ENCODE results near the gene MIEF1.
"Not testable (repeated sequence)": the region's sequence is repeated elsewhere in the genome, so short reads cannot be mapped to it uniquely, and the experiment has no call there.

MIEF1 gene

DNA sequence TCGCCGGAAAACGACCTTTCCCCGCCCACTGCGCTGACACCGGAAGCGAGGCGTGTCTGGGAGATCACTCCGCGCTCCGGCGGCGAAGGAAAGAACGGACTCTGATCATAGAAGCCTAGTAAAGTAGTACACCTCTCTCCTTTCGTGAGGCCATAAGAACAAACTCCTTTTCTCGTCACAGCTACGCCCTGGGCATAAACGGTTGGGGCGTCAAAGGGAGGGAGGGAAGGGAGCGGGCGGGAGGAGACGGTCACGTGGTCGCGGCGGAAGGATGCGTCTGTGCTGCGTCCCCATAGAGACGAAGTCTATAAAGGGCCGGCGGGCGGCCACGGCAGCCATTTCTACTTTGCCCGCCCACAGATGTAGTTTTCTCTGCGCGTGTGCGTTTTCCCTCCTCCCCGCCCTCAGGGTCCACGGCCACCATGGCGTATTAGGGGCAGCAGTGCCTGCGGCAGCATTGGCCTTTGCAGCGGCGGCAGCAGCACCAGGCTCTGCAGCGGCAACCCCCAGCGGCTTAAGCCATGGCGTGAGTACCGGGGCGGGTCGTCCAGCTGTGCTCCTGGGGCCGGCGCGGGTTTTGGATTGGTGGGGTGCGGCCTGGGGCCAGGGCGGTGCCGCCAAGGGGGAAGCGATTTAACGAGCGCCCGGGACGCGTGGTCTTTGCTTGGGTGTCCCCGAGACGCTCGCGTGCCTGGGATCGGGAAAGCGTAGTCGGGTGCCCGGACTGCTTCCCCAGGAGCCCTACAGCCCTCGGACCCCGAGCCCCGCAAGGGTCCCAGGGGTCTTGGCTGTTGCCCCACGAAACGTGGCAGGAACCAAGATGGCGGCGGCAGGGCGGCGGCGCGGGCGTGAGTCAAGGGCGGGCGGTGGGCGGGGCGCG is 18.4 kb downstream of the MIEF1 start, which contains the start of gene ATF4:
Gene ATF4, plus strand, starts transcription at position 337 of the 880 bp plus-strand sequence. CDS start 884 bp downstream, outside the sequence.
- peak; percentile 100 for DNase-seq (ENCODE audit: low read depth)
- TF ChIP-seq, protein P1, sequence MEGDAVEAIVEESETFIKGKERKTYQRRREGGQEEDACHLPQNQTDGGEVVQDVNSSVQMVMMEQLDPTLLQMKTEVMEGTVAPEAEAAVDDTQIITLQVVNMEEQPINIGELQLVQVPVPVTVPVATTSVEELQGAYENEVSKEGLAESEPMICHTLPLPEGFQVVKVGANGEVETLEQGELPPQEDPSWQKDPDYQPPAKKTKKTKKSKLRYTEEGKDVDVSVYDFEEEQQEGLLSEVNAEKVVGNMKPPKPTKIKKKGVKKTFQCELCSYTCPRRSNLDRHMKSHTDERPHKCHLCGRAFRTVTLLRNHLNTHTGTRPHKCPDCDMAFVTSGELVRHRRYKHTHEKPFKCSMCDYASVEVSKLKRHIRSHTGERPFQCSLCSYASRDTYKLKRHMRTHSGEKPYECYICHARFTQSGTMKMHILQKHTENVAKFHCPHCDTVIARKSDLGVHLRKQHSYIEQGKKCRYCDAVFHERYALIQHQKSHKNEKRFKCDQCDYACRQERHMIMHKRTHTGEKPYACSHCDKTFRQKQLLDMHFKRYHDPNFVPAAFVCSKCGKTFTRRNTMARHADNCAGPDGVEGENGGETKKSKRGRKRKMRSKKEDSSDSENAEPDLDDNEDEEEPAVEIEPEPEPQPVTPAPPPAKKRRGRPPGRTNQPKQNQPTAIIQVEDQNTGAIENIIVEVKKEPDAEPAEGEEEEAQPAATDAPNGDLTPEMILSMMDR (conservative IDR thresholded peaks at IDR 0.05; ENCODE audit: low read length) = no peak
- peak within 1 kb of the TSS; percentile 94 for H3K4me3 ChIP-seq (ENCODE audit: low read length)

DNA sequence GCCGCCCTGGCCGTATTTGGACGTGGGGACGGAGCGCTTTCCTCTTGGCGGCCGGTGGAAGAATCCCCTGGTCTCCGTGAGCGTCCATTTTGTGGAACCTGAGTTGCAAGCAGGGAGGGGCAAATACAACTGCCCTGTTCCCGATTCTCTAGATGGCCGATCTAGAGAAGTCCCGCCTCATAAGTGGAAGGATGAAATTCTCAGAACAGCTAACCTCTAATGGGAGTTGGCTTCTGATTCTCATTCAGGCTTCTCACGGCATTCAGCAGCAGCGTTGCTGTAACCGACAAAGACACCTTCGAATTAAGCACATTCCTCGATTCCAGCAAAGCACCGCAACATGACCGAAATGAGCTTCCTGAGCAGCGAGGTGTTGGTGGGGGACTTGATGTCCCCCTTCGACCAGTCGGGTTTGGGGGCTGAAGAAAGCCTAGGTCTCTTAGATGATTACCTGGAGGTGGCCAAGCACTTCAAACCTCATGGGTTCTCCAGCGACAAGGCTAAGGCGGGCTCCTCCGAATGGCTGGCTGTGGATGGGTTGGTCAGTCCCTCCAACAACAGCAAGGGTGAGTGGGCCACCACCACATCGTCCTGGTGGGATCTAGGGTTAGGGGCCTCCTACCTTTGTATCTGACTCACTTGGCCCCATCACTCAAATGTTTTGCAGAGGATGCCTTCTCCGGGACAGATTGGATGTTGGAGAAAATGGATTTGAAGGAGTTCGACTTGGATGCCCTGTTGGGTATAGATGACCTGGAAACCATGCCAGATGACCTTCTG is 19.2 kb downstream of the MIEF1 start:
- peak; percentile 79 for DNase-seq (ENCODE audit: low read depth)
- peak overlapping the region; percentile 94 for H3K4me3 ChIP-seq (ENCODE audit: low read length)

DNA sequence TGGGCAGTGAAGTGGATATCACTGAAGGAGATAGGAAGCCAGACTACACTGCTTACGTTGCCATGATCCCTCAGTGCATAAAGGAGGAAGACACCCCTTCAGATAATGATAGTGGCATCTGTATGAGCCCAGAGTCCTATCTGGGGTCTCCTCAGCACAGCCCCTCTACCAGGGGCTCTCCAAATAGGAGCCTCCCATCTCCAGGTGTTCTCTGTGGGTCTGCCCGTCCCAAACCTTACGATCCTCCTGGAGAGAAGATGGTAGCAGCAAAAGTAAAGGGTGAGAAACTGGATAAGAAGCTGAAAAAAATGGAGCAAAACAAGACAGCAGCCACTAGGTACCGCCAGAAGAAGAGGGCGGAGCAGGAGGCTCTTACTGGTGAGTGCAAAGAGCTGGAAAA is 20.0 kb downstream of the MIEF1 start:
- not testable (repeated sequence) for DNase-seq (ENCODE audit: low read depth)
- H3K4me3 ChIP-seq (ENCODE audit: low read length) = peak overlapping the region; percentile 94

DNA sequence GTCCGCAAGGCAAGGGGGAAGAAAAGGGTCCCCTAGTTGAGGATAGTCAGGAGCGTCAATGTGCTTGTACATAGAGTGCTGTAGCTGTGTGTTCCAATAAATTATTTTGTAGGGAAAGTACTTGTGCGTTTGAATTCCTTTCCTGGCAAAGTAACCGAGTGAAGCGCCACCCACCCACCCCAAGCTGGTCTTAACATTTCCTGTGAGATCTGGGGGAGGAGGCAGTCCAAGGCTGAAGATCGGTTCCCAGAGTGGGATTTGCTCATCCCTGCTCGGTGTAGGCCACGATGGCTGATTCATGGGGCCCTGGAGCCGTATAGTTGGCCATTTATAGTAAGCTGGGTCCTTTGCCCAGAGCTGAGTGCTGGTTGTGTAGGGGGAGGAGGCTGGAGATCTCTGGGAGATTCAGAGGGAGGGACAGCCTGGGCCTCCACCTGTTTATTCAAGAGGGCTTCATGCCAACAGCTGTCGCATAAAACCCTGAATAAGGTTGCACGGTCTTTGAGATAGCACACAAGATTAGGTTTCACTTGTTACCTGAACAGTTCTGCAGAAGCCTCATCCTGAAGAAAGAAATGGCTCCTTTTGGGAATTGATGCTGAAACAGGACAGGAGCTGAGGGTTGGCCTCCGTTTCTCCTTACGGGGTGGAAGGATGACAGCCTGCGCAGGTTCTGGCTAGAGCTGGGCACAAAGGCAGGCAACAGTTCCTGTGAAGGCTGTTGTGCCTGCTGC is 20.6 kb downstream of the MIEF1 start:
- peak; percentile 71 for DNase-seq (ENCODE audit: low read depth)
- peak overlapping the region; percentile 94 for H3K4me3 ChIP-seq (ENCODE audit: low read length)

DNA sequence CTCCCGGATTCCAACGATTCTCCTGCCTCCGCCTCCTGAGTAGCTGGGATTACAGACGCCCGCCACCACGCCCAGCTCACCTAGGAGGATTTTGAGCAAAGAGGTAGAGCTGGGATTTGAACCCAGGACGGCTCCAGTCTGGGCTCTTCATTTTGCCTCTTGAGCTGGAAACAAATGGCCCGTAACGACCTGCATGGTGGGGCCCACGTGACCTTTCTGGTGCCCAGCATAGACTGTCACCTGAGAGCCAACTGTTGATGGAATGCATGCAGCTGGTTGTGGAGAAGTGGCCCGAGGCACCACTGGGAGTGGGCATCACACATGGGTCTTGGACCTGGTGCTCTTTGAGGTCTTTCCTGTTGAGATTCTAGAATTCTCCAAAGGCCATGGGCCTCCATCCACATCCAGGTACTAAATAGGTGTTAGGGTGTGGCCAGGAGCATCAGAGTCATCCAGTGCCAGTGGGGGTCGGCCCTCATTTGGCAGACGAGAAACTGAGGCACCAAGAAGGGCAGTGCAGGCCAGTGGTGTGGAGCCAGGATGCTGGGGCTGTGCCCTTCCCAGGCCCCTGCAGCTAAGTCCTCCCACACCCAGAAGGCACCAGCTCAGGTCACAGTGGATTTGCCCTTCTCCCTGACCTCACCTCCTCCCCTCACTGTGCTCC is 22.1 kb downstream of the MIEF1 start:
- DNase-seq (ENCODE audit: low read depth) = no peak
- TF ChIP-seq, protein P1 (conservative IDR thresholded peaks at IDR 0.05; ENCODE audit: low read length) = no peak
- no peak overlapping the region for H3K4me3 ChIP-seq (ENCODE audit: low read length)

More for the DNA sequence above, 20.6 kb downstream of the MIEF1 start:
- TF ChIP-seq, protein P1 (conservative IDR thresholded peaks at IDR 0.05; ENCODE audit: low read length) = no peak

DNA sequence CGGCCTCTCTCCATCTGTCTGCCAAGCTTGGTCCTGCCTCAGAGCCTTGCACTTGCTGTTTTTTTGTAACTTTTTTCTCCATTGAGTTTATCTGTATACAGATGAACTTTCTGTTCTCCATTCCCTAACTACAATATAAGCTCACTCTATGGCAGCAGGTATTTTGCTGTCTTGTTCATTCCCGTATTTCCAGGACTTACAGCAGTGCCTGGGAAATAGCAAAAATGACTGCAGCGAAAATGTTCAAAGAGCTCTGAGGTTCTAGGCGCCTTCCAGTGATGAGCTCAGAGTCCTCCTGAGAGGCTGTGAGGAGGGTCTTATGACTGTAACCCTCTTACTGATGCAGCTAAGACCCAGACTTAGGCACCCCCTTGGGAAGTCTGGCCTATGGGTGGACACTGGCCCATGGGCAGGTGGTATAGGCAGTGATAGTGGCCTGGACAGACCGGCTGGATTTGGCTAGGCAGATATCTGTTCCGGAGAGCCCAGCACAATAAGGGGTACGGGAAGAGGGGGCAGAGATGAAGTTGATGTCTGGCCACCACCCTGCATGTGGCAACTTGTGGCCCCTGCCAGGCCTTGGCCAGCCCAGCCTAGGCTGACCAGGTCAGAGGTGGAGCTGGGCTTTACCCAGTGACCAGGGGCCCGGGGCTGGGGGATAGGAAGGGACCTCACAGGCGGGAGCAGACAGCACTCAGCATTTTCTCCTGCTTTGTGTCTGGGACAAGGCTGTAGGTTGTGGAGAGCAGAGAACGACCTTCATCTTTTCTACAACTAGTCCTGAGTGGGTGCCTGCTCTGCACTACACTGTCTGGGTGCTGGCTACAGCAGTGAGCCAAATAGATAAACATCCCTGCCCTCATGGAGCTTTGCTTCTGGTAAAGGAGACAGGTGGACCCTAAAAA is 22.9 kb downstream of the MIEF1 start:
- TF ChIP-seq, protein P1 (conservative IDR thresholded peaks at IDR 0.05; ENCODE audit: low read length) = no peak
- no peak overlapping the region for H3K4me3 ChIP-seq (ENCODE audit: low read length)
- no peak for DNase-seq (ENCODE audit: low read depth)

DNA sequence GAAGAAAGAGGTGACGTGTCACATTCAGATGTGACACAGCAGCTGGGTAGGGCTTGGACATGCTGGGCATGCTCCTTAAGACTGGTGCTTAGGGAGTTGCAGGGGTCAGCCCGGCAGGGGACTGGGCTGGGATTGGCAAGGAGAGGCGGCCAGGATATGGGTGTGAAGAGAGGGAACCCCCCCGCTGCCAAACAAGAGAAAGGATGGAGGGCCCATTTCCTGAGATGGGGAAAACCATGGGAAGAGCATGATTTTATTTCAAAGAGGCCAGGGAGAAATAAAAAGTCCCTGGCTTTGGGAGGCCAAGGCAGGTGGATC is 23.5 kb downstream of the MIEF1 start:
- DNase-seq (ENCODE audit: low read depth) = no peak
- TF ChIP-seq, protein P1 (conservative IDR thresholded peaks at IDR 0.05; ENCODE audit: low read length) = no peak
- H3K4me3 ChIP-seq (ENCODE audit: low read length) = no peak overlapping the region
